Ovary (tissue), 9 donors: ENCODE measurements around the gene HCN2. TPM values are rescaled to one million over a fixed set of nuclear protein-coding genes. Genes with fewer than 3 reads are reported as not detected.
"Not testable (repeated sequence)": the region's sequence is repeated elsewhere in the genome, so short reads cannot be mapped to it uniquely, and the experiment has no call there.

Source experiments
- DNase-seq, 5 donors: peaks; one replicate each; pipeline ENCODE4 v3.0.0-alpha.2; 2019 to 2020
- H3K27ac ChIP-seq, 2 donors: fragments of 200-600 bp; one replicate each; pipeline versions ENCODE4 v1.5.1 to v1.8.0; 2019 to 2022
- H3K27me3 ChIP-seq: fragments of 200-600 bp; one replicate; pipeline ENCODE4 v1.8.0; 2022
- H3K36me3 ChIP-seq: fragments of 200-600 bp; sonication (generic); one replicate; pipeline ENCODE4 v1.5.1; 2019
- H3K4me1 ChIP-seq: one replicate; pipeline ENCODE4 v1.8.1; 2013; ENCODE audit warnings: mild to moderate bottlenecking, moderate library complexity; ENCODE audit not compliant: insufficient read depth
- H3K4me3 ChIP-seq: fragments of 200-600 bp; sonication (generic); one replicate; pipeline ENCODE4 v1.5.1; 2017
- H3K9me3 ChIP-seq, 2 donors: fragments of 200-600 bp in 1 of 2; sonication (generic) in 1 of 2; one replicate each; pipeline versions ENCODE4 v1.5.1 to v1.8.1; 2013 to 2019; ENCODE audit warnings: mild to moderate bottlenecking in 1 of 2, moderate library complexity in 1 of 2
- CTCF ChIP-seq, 3 donors: fragments of 450-650 bp in 2 of 3; fragments of 200-600 bp in 1 of 3; IDR thresholded peaks; one replicate each; pipeline versions ENCODE4 v1.5.1 to v1.8.0; 2016 to 2022; ENCODE audit warnings: antibody characterized with exemption in 3 of 3, mild to moderate bottlenecking in 1 of 3
- EP300 ChIP-seq: sonication (generic); formaldehyde crosslinking; IDR thresholded peaks from one replicate; pipeline ENCODE4 v1.6.1; 2017; ENCODE audit warnings: antibody characterized with exemption
- POLR2A ChIP-seq: fragments of 450-650 bp; IDR thresholded peaks from one replicate; pipeline ENCODE4 v1.6.1; 2017; ENCODE audit warnings: antibody characterized with exemption, mild to moderate bottlenecking, moderate library complexity
- WGBS, 3 donors: extraction: QIAGEN DNeasy Blood & Tissue Kit in 1 of 3; methylation state at CpG; one replicate each; pipeline versions ENCODE4 v1.1.5 to v1.1.7; 2013 to 2017; 5-methylcytosine and 5-hydroxymethylcytosine counted together
- intact Hi-C, 4 donors: fragments of 100-400 bp; cut with DNase I; formaldehyde crosslinking; loops; one replicate each; pipeline versions ENCODE4 v1.11.0 to v1.15.1; 2022 to 2023
- polyA plus RNA-seq, 2 donors: library from polyadenylated mRNA; stranded (reverse); fragments of 200-250 nt in 1 of 2; fragments of 350-450 nt in 1 of 2; fragmentation: Illumina TruSeq in 1 of 2; extraction: RNeasy Lipid Tissue Mini Kit (QIAGEN cat#74804) in 1 of 2; gene quantifications; one replicate each; pipeline ENCODE4 v1.2.3, GENCODE V29; 2013 to 2014
- total RNA-seq, 7 donors: library from RNA; depleted of rRNA in 2 of 7; stranded (reverse); fragments of >200 nt in 2 of 7; fragmentation: NEBNext Ultra II Directional in 3 of 7; extraction: Animal tissue kit (Norgen Biotek cat#: 25700) in 3 of 7; gene quantifications; one replicate each; pipeline versions ENCODE4 v1.1.0 to v1.2.4, GENCODE V29; 2016 to 2023
- donor health status: DM: no; HTN: no; CAD: no; lungs with moderate emphysema.
- donor health status: DM: no; HTN: no; CAD: no.
- donor health status: Bipolar disorder and iron deficiency.
- donor health status: DM: yes; HTN: yes; CAD: no.
- donor health status: DM: no; HTN: no; CAD: no.
- donor health status: DM: yes; HTN: yes; CAD: no.

Gene HCN2
- total and polyA plus RNA-seq, 9 donors = 0.07 to 0.23 (median 0.12) TPM; not detected in 5

DNA sequence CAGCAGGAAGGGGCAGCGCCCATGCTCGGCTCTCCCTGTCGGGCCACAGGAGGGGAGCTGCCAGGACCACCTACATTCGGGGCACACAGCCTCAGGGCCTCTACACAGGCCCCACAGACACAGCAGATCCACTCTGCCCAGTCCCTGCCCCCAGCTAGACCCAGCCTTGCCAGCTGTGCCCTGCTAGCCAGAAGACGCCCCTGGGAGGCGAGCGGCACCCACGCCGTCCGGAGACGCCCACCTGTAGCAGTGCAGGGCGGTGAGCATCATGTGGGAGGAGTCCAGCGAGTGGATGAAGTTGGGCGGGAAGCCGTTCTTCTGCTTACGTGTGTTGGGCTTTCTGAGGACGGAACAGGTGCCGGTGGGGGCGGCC lies 28.6 kb downstream of the HCN2 start:
- intact Hi-C loops = no loop called here
- 87 to 91% (median 88%) methylated on average over 19 of the region's 19 CpGs for WGBS, 3 donors
- Histone ChIP-seq H3K36me3 (no peaks in the 10 kb centered on the region), H3K4me1 (peaks cover 3% of the 10 kb centered on the region), H3K27me3 (no peaks in the 10 kb centered on the region), H3K9me3 (no peaks in the 10 kb centered on the region), H3K27ac (no peak overlapping the region), H3K4me3 (no peak overlapping the region)
- DNase-seq = no peak
- no peak for TF ChIP-seq CTCF (IDR thresholded peaks at IDR 0.05)
- no peak for TF ChIP-seq EP300
- no peak for TF ChIP-seq POLR2A

- Histone ChIP-seq H3K9me3 (no peaks in the 10 kb centered on the region), H3K27ac (no peak overlapping the region), H3K4me1 (peaks cover 3% of the 10 kb centered on the region), H3K4me3 (no peak overlapping the region), H3K36me3 (no peaks in the 10 kb centered on the region), H3K27me3 (no peaks in the 10 kb centered on the region)
- TF ChIP-seq EP300 (no peak), POLR2A (no peak), CTCF (IDR thresholded peaks at IDR 0.05) (no peak)
- DNase-seq = no peak
- intact Hi-C loops = no loop called here
- WGBS, 3 donors = 87 to 90% (median 89%) methylated on average over 27 of the region's 27 CpGs
Observed at GRCh38 chr19:618674-619285, 29.1 kb downstream of the HCN2 start.

GRCh38 chr19:619286-620002 lies 29.8 kb downstream of the HCN2 start:
- Histone ChIP-seq H3K36me3 (no peaks in the 10 kb centered on the region), H3K4me1 (peaks cover 3% of the 10 kb centered on the region), H3K4me3 (no peak overlapping the region), H3K27ac (no peak overlapping the region), H3K27me3 (no peaks in the 10 kb centered on the region), H3K9me3 (no peaks in the 10 kb centered on the region)
- WGBS, 3 donors = 92 to 94% (median 93%) methylated on average over 45 to 47 of the region's 47 CpGs
- no peak for TF ChIP-seq EP300
- no peak for TF ChIP-seq POLR2A
- no peak for TF ChIP-seq CTCF (IDR thresholded peaks at IDR 0.05)
- no peak for DNase-seq
- intact Hi-C loops = loop anchor here in 1 of 4 donors (10.0 kb wide), 1 partner anchor 85 kb away; the partner anchor contains the start of gene CDC34

DNA sequence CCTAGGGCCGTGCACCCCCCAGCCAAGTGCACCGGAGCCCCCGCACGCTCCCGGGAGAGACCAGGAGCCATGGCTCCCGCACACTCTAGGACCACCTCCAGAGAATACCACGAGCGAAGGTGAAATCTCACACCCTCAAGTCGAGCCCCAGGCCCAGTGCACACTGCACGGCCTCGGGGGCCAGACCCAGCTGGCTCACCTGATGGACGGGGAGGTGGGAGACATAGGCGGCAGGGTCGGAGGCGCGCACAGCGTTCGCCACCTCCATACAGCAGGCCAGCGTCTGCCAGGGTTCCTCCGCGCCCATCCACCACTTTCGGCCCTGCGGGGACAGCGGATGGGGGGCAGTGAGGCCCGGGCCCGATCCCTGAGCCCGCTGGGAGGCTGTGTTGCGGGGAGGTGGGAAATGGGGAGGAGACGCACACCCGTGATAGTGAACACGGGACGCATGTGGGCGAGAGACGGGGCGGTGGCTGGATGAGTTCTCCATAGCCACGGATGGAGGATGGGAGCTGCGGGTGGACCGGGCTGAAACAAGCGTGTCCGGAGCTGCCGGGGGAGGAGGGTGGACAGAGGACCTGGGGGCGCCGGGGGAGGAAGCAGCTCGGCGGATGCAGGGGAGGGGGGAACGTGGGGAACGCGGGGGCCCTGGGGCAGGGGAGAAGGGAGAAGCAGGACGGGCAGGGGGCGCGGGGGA lies 30.6 kb downstream of the HCN2 start:
- intact Hi-C loops = loop anchor here in 1 of 4 donors (10.0 kb wide), 1 partner anchor 86 kb away; the partner anchor contains the start of gene CDC34
- Histone ChIP-seq H3K27me3 (no peaks in the 10 kb centered on the region), H3K4me3 (no peak overlapping the region), H3K36me3 (no peaks in the 10 kb centered on the region), H3K9me3 (no peaks in the 10 kb centered on the region), H3K27ac (no peak overlapping the region), H3K4me1 (peaks cover 3% of the 10 kb centered on the region)
- DNase-seq = no peak
- no peak for TF ChIP-seq EP300
- WGBS, 3 donors = 88 to 94% (median 93%) methylated on average over 33 to 51 of the region's 51 CpGs

DNA sequence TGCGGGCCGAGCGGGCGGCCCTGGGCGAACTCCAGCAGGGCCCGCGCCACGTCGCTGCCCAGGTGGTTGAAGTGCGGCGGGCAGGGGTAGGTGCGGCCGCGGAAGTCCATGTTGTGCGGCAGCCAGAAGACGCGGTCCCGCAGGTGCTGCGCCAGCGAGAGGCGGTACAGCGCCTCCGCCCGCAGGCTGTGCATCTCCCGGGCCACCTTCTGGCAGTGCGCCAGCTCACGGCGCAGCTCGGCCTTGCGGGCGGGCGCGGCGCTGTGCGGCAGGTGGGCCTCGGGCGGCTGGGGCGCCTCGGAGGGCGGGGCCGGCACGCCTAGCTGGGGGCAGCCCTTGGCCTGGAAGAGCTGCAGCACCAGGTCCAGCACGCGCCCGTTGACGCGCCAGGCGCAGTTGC lies 31.5 kb downstream of the HCN2 start:
- H3K9me3 ChIP-seq, H3K36me3 ChIP-seq, H3K27ac ChIP-seq, DNase-seq, H3K4me1 ChIP-seq, H3K27me3 ChIP-seq, H3K4me3 ChIP-seq: not testable (repeated sequence)
- intact Hi-C loops = loop anchor here in 1 of 4 donors (10.0 kb wide), 1 partner anchor 86 kb away; the partner anchor contains the start of gene CDC34
- 96% methylated on average over 37 to 48 of the region's 48 CpGs for WGBS, 3 donors
